Measurements from ENCODE around the gene KRT83. TPM values are rescaled to one million over a fixed set of nuclear protein-coding genes. Genes with fewer than 3 reads are reported as not detected.

Gene KRT83
- total and polyA plus RNA-seq, 2 of the 13 experiments (the other 11 are each of a cell fraction or from before 2014, with no cell fraction given): not detected

GRCh38 chr12:52285851-52286530 lies 35.2 kb downstream of the KRT83 start:
- ChIA-PET CTCF (ENCODE audit: low intra/inter-chr PET ratio, low total read pairs) (no interaction called here), POLR2A (no interaction called here)
- Histone ChIP-seq H3K9ac (ENCODE audit: insufficient read depth, low read depth, low read length) (no peak overlapping the region), H3K79me2 (ENCODE audit: insufficient read depth, low read length) (no peaks in the 10 kb centered on the region), H3K27me3 (ENCODE audit: control insufficient read depth in 1 of 2, insufficient read depth in 2 of 2, low read length in 2 of 2) (peaks cover 0 to 4% of the 10 kb centered on the region in 2 experiments; a peak in 2 of 5 replicates), H2AFZ (ENCODE audit: low read length) (no peak overlapping the region), H3K36me3 (replicated peaks in 1 of 2; ENCODE audit: control insufficient read depth in 1 of 2, insufficient read depth in 2 of 2, low read length in 2 of 2) (no peaks in the 10 kb centered on the region), H3K4me3 (replicated peaks in 1 of 3; ENCODE audit: insufficient read depth in 1 of 3, low read depth in 2 of 3, low read length in 3 of 3) (no peak overlapping the region), H3K27ac (ENCODE audit: extremely low read length, insufficient read depth, low read length) (no peak overlapping the region), H3K4me1 (ENCODE audit: insufficient read depth, low read length) (peaks cover 18% of the 10 kb centered on the region), H4K20me1 (ENCODE audit: insufficient read depth, low read length) (no peaks in the 10 kb centered on the region), H3K9me3 (ENCODE audit: low read length) (no peaks in the 10 kb centered on the region), H3K4me2 (ENCODE audit: low read depth, low read length) (no peak overlapping the region)
- in situ Hi-C loops (cut with HindIII; ENCODE audit: extremely low pct_ligation_motif_present, low pct_unique_long_range_greater_than_20kb): no loop called here
- FAIRE-seq (no peak), DNase-seq (ENCODE audit: low spot score) (no peak), ATAC-seq (no peak)
- 54% methylated on average over 2 of the region's 24 CpGs for WGBS (ENCODE audit: low lambda C conversion rate)
- intact Hi-C loops (cut with micrococcal nuclease; ENCODE audit: unreplicated experiment): no loop called here
- no peak for TF ChIP-seq TARDBP (CRISPR knock-in tag; IDR thresholded peaks at IDR 0.05)
- no peak for TF ChIP-seq ZMAT5 (CRISPR knock-in tag; IDR thresholded peaks at IDR 0.05; ENCODE audit: borderline replicate concordance, low read depth)
- TF ChIP-seq RFXANK (CRISPR knock-in tag; IDR thresholded peaks at IDR 0.05): no peak
- no peak for TF ChIP-seq REXO4 (CRISPR knock-in tag; IDR thresholded peaks at IDR 0.05; ENCODE audit: borderline replicate concordance)
- no peak for TF ChIP-seq ZNF770 (CRISPR knock-in tag; IDR thresholded peaks at IDR 0.05)
- TF ChIP-seq MIXL1 (CRISPR knock-in tag; IDR thresholded peaks at IDR 0.05): no peak
- TF ChIP-seq ZKSCAN5 (CRISPR knock-in tag; IDR thresholded peaks at IDR 0.05): no peak
- BruUV-seq (replicated peaks): no TSS peak

Measured in HepG2 (cell line).